Endothelial cell of hepatic sinusoid (primary cell): ENCODE measurements around the gene SLCO4C1.
"Not testable (repeated sequence)": the region's sequence is repeated elsewhere in the genome, so short reads cannot be mapped to it uniquely, and the experiment has no call there.

Experiments
- in situ Hi-C: cut with HindIII; loops from 2 replicates; pipeline ENCODE4 v1.10.0; 2017; ENCODE audit warnings: low sequenced_read_pairs

Gene SLCO4C1, protein sequence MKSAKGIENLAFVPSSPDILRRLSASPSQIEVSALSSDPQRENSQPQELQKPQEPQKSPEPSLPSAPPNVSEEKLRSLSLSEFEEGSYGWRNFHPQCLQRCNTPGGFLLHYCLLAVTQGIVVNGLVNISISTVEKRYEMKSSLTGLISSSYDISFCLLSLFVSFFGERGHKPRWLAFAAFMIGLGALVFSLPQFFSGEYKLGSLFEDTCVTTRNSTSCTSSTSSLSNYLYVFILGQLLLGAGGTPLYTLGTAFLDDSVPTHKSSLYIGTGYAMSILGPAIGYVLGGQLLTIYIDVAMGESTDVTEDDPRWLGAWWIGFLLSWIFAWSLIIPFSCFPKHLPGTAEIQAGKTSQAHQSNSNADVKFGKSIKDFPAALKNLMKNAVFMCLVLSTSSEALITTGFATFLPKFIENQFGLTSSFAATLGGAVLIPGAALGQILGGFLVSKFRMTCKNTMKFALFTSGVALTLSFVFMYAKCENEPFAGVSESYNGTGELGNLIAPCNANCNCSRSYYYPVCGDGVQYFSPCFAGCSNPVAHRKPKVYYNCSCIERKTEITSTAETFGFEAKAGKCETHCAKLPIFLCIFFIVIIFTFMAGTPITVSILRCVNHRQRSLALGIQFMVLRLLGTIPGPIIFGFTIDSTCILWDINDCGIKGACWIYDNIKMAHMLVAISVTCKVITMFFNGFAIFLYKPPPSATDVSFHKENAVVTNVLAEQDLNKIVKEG

DNA sequence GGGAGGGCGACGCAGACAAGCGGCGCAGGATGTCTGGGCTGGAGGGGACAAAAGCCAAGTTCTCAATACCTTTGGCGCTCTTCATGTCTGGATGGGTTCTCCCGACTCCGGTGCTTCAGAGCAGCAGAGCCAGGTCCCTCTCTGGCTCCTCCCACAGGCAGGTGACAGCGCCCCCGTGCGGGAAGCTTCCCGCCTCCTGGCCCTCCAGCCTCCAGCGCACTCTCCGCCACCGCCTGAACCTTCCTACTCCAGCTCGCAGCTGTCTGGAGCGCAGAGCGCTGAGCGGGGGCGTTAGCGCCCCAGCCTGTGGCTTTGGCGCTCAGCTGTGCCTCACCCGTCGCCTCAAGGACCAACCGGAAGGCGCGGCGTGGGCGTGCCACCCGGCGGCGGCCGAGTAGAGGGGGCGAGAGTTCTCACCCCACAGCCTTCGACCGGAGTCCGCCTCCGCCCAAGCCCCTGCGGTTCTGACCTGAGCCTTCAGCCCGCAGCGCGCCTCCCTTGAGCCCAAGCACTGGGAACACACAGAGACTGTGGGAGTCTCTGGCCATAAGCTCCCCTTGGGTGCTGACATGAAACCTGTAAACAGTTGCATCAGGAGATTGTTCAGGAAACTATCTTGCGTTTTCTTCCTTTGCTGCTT is at the start of gene SLCO4C1:
Gene SLCO4C1, minus strand, starts transcription at position 107 of the 640 bp plus-strand sequence. Its CDS starts 22 bp downstream, at position 85.
- in situ Hi-C loops = no loop called here

- in situ Hi-C loops = no loop called here
These were observed 45.7 kb upstream of the SLCO4C1 start for GRCh38 chr5:102341681-102342288.

DNA sequence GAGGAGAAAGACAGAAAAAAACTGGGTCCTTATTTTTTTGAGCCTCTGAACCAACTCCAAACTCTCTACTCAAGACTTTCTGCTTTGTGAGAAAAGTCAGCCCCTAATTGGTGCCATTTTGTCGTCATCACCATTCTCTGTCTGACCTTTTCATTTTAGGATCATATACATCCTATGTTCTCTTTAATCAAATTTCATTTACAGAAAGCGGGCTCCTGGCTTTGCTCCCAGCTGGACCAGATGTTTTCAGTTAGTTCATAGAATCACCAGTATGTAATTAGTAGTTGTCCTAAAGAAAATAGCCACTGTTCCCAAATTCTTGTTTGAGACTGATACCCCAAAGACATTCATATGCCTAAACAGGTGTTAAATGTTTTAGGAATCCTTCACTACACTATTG is 28.6 kb upstream of the SLCO4C1 start:
- in situ Hi-C loops = no loop called here

GRCh38 chr5:102318801-102319200 is 22.7 kb upstream of the SLCO4C1 start:
- in situ Hi-C loops = not testable (repeated sequence)

GRCh38 chr5:102314328-102314727 is 18.2 kb upstream of the SLCO4C1 start:
- in situ Hi-C loops = no loop called here

DNA sequence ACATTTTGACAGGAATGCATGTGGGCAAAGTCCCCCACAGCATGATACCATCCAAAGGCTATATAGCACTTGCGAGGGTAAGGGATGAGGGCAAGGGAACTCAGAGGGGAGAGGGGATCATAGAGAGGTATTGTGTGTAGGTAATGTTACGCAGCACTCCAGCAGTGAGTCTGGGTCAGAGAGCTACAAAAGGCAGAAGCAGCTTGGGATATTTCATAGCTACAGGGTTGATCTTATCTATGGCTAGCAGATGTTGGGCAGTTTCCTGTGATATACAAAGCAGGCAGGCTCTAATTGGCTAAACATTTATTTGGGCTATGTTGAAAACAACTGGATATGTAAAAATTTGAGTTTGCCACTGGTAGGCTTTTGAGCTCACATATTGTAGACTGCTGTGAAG is 17.8 kb upstream of the SLCO4C1 start:
- in situ Hi-C loops = no loop called here

- in situ Hi-C loops = no loop called here
These were observed 16.7 kb upstream of the SLCO4C1 start for GRCh38 chr5:102312586-102313370.

DNA sequence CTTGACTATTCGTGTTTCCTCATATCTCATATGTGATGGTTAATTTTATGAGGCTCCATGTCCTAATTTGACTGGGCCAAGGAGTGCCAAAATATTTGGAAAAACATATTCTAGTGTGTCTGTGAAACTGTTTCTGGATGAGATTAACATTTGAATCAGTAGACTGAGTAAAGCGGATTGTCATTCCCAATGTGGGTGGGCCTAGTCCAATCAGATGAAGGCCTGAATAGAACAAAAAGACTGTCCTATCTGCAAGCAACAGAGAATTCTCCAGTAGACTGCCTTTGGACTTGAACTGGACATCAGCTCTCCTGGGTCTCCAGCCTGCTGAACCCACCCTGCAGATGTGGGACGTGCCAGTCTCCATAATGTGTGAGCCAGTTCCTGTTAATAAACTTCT is 13.5 kb upstream of the SLCO4C1 start:
- in situ Hi-C loops = no loop called here

GRCh38 chr5:102307232-102307631 is 11.1 kb upstream of the SLCO4C1 start:
- in situ Hi-C loops = no loop called here

DNA sequence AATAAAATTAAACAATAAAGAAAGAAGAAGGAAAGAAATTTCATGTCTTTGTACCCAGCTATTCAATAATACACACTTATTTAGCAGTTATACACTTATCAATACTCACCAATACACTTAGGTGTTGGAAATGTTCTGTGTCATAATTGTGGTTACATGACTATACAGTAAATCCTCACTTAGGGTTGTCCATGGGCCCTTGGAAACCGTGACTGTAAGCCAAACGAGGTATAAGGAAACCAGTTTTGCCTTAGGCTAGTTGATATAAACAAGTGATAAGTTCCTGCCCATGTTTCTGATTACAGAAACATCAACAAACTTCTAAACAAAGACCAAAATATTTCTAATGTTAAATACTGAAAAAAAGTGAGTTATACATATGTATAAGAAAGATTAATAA is 10.0 kb upstream of the SLCO4C1 start:
- in situ Hi-C loops = no loop called here

DNA sequence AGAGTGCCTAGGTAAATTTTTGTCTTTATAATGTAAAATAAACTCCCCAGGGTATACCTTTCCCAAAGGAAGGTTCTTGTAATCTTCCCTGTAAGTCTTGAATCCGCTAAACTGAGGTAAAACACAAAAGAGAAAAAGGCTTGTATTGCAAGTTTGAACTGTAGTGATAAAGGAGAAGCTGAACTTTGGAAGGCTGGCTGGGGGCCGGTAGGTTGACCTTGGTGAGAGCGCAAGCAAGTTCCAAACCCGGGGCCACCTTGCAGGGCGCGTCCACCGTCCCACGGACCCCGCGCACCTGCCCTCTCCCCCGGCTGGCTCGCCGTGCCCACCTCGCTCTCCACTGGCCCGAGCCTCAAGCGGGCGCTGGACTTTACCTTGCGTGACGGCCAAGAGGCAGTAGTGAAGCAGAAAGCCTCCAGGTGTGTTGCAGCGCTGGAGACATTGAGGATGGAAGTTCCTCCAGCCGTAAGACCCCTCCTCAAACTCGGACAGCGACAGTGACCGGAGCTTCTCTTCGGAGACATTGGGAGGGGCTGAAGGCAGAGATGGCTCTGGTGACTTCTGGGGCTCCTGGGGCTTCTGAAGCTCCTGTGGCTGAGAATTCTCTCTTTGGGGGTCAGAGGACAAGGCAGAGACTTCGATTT is 428 bp downstream of the SLCO4C1 start:
- in situ Hi-C loops = no loop called here

- in situ Hi-C loops = no loop called here
These were observed 1.1 kb downstream of the SLCO4C1 start for GRCh38 chr5:102294886-102295395.

DNA sequence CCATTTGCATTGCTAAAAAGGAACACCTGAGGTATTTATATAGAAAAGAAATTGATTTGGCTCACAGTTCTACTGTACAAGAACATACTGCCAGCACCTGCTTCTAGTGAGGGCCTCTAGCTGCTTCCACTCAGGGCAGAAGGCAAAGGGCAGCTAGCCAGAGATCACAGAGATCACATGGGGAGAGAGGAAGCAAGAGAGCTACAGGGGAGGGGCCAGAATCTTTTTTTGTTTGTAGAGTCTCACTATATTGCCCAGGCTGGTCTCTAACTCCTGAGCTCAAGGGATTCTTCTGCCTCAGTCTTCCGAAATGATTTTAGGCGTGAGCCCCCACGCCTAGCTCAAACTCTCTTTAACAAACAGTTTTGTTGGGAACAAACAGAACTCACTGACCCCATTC is 6.1 kb downstream of the SLCO4C1 start:
- in situ Hi-C loops = no loop called here

GRCh38 chr5:102289251-102289899 is 6.7 kb downstream of the SLCO4C1 start:
- in situ Hi-C loops = no loop called here

DNA sequence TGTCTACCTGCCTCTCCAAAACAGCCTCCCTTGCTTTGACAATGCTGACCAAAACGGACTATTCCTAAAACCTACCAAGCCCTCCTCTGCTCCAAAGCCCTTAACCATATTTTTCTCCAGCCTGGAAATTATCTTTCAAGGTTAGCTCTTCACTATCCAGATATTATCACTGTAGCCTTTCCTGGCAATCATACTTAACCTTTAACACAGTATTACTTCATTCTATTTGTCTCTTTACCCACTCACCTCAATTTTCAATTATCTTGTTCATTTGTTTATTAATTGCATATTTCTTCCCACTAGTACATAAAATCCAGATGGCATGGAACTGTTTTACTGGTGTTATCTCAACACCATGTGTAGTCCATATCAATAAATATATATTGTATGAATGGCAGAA is 7.5 kb downstream of the SLCO4C1 start:
- in situ Hi-C loops = no loop called here

DNA sequence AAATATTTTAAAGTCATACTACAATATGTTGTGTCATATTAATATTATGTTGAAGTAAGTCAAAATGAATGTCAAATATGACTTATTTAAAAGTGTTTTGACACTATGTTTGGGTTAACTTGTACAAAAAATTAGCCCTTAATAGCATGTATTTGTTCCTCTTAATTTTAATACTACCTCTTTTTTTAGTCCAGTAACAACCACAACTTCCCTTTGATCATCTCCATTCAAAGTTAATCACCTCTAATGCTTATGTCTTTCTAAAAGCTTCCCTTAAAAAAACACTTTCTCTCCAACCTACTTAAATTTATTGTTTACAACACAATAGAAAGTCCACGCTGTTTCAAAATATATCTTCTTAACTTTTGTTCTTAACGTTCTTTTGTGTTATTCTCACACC is 9.6 kb downstream of the SLCO4C1 start:
- in situ Hi-C loops = no loop called here

- in situ Hi-C loops = no loop called here
These were observed 12.8 kb downstream of the SLCO4C1 start for GRCh38 chr5:102283102-102283797.

GRCh38 chr5:102279711-102280110 is 16.4 kb downstream of the SLCO4C1 start:
- in situ Hi-C loops = no loop called here

- in situ Hi-C loops = no loop called here
These were observed 17.9 kb downstream of the SLCO4C1 start for GRCh38 chr5:102278231-102278630.
